ENCODE measurements around the gene CEP295NL. TPM values are rescaled to one million over a fixed set of nuclear protein-coding genes. Genes with fewer than 3 reads are reported as not detected.

The CEP295NL gene
- total RNA-seq, 1 experiment from 2014 or later: 0.66 TPM

DNA sequence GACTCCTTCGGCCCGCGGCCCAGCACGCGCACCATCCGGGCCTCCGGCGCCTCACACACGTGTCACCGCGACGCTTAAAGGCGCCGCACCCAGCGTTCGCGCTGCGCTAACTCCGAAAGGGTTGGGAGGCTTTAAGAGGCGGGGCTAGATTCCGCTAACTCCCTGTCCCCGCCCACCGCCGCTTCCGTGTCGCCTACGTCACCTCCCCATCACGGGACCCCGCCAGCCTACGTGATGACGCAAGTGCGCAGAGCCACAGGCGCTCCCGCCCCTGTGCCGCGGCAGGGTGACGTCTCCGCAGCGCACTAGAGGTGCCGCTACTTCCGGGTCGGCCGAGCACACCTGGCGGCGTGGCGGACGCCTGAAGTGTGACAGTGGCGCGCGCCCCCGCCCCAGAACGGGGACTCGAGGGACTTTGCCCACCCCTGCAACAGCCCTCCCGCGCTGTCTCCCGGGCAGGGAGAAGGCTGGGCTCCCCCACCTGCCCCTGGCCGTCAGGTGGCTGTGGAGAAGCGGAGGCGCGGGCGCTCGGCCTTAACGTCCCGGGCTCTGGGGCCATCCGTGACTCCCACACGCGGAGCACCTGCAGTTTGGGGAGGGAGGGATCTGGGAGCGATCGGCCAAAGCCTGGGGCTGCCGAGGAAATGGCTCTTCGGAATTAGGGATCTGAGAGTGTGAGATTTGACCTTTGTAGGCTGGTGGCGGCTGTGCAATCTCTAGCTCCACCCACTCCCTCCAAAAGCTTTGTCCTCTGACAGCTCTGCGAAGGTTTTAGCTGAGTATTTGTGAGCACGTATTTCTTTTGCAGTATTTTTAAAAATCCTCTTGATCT, 62.0 kb downstream of the CEP295NL start, which contains the start of gene USP36:
Gene USP36 (minus strand): TSS at position 35 of the 832 bp plus-strand sequence. CDS start 4,451 bp downstream, outside the sequence.
- Histone ChIP-seq H2AK5ac (ENCODE audit: insufficient read length, low read length) (no peak within 1 kb of the TSS), H4K8ac (replicated peaks; ENCODE audit: insufficient read length, low read depth, low read length) (no peak within 1 kb of the TSS), H2BK15ac (ENCODE audit: low read depth, low read length) (no peak within 1 kb of the TSS), H3K9ac (ENCODE audit: extremely low read depth, insufficient read length, low read length) (peak within 1 kb of the TSS; percentile 86), H3K14ac (ENCODE audit: insufficient read depth, low read length) (peak within 1 kb of the TSS; percentile 86), H3K4ac (ENCODE audit: low read depth, low read length) (no peak within 1 kb of the TSS; the same call in 1 of the 2 replicates), H2BK12ac (ENCODE audit: insufficient read length, low read depth, low read length) (no peak within 1 kb of the TSS), H4K20me1 (ENCODE audit: control insufficient read depth, insufficient read depth, insufficient read length) (no peaks in the 10 kb centered on the region), H4K91ac (ENCODE audit: insufficient read length, low read depth, low read length) (no peak within 1 kb of the TSS), H2BK20ac (ENCODE audit: low read depth, low read length, poor library complexity, severe bottlenecking) (no peak within 1 kb of the TSS), H3K4me2 (ENCODE audit: insufficient read depth, insufficient read length, low read length) (peak within 1 kb of the TSS; percentile 94), H2AFZ (ENCODE audit: low read length) (no peak within 1 kb of the TSS), H3K79me2 (ENCODE audit: insufficient read depth, low read length) (peaks cover 20% of the 10 kb centered on the region; the same call in 1 of the 2 replicates), H3K23ac (ENCODE audit: insufficient read length, low read depth, low read length) (no peak within 1 kb of the TSS), H2BK5ac (ENCODE audit: insufficient read length, low read length) (no peak within 1 kb of the TSS), H4K5ac (ENCODE audit: insufficient read length, low read depth, low read length) (no peak within 1 kb of the TSS), H3K18ac (ENCODE audit: insufficient read length, low read depth, low read length) (peak within 1 kb of the TSS; percentile 41), H3K23me2 (ENCODE audit: insufficient read length, low read depth, low read length, poor library complexity, severe bottlenecking) (peaks cover 4% of the 10 kb centered on the region), H2BK120ac (ENCODE audit: low read depth, low read length, poor library complexity, severe bottlenecking) (no peak within 1 kb of the TSS), H3K4me1 (ENCODE audit: insufficient read depth, low read length) (no peaks in the 10 kb centered on the region), H3K56ac (ENCODE audit: insufficient read length, low read depth, low read length) (no peak within 1 kb of the TSS), H3K79me1 (ENCODE audit: insufficient read depth, low read depth, low read length, poor library complexity, severe bottlenecking) (peaks cover 3% of the 10 kb centered on the region), H3K27ac (ENCODE audit: insufficient read length, low read depth, low read length) (no peak within 1 kb of the TSS), H3T11ph (ENCODE audit: low read length) (no peak within 1 kb of the TSS), H3K27me3 (ENCODE audit: insufficient read depth, low read length) (no peaks in the 10 kb centered on the region), H3K9me3 (ENCODE audit: control insufficient read depth, low read depth, low read length) (no peaks in the 10 kb centered on the region)
- peak within 1 kb of the TSS; percentile 89 to 91 for H3K4me3 Mint-ChIP-seq
- H3K4me1 Mint-ChIP-seq: peaks cover 22% of the 10 kb centered on the region in 2 experiments
- no CpG with 5 or more reads among the region's 74 CpGs for WGBS (ENCODE audit: extremely low coverage, insufficient read length, low lambda C conversion rate)
- H3K9me3 Mint-ChIP-seq: no peaks in the 10 kb centered on the region
- H3K27ac Mint-ChIP-seq: peak within 1 kb of the TSS; percentile 75 to 96 (median 86)
- TF ChIP-seq, protein P1, sequence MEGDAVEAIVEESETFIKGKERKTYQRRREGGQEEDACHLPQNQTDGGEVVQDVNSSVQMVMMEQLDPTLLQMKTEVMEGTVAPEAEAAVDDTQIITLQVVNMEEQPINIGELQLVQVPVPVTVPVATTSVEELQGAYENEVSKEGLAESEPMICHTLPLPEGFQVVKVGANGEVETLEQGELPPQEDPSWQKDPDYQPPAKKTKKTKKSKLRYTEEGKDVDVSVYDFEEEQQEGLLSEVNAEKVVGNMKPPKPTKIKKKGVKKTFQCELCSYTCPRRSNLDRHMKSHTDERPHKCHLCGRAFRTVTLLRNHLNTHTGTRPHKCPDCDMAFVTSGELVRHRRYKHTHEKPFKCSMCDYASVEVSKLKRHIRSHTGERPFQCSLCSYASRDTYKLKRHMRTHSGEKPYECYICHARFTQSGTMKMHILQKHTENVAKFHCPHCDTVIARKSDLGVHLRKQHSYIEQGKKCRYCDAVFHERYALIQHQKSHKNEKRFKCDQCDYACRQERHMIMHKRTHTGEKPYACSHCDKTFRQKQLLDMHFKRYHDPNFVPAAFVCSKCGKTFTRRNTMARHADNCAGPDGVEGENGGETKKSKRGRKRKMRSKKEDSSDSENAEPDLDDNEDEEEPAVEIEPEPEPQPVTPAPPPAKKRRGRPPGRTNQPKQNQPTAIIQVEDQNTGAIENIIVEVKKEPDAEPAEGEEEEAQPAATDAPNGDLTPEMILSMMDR (conservative IDR thresholded peaks at IDR 0.05): peak; percentile 37; the same call in 1 of the 3 replicates
- H3K27me3 Mint-ChIP-seq (ENCODE audit: low read depth): peaks cover 2% of the 10 kb centered on the region; the same call in 1 of the 2 replicates
- H3K36me3 Mint-ChIP-seq (ENCODE audit: insufficient read depth in 1 of 3, low read depth in 3 of 3): peaks cover 17 to 23% (median 19%) of the 10 kb centered on the region in 3 experiments
- peak; percentile 100 for DNase-seq

Other genes with a start within 250 kb of the CEP295NL start
- gene CYTH1, start 120.9 kb downstream of the CEP295NL start, total RNA-seq (2021): 9.7 and 11.2 TPM in 2 replicates
- gene USP36, start 62.4 kb downstream of the CEP295NL start, total RNA-seq (2021): 101 and 106 TPM in 2 replicates
- 29.0 and 30.3 TPM in 2 replicates for gene TIMP2, start 22.2 kb upstream of the CEP295NL start, total RNA-seq (2021)
- 69.8 and 76.4 TPM in 2 replicates for gene LGALS3BP, start 76.7 kb upstream of the CEP295NL start, total RNA-seq (2021)
- gene CANT1, start 106.6 kb upstream of the CEP295NL start, total RNA-seq (2021): 32.4 and 33.0 TPM in 2 replicates
- gene C1QTNF1, start 121.0 kb upstream of the CEP295NL start, total RNA-seq (2021): 0.55 and 0.96 TPM in 2 replicates
- 20.6 and 21.1 TPM in 2 replicates for gene ENGASE, start 171.6 kb upstream of the CEP295NL start, total RNA-seq (2021)

Data from H9 (cell line).